DND-41 (cell line): ENCODE data around the gene HDGFL3.

Source experiments
- ATAC-seq: fragments of 200-7000 bp; cut with Tn5 transposase; 3 replicates; pipeline ENCODE4 v1.9.1; 2021; ENCODE audit warnings: low read depth; ENCODE audit not compliant: insufficient read depth
- DNase-seq: peaks from one replicate; pipeline ENCODE4 v3.0.0-alpha.2; 2020
- H2AFZ ChIP-seq: 2 replicates; pipeline ENCODE4 v1.6.0; 2012; ENCODE audit warnings: low read depth, low read length
- H3K27ac ChIP-seq: 2 replicates; pipeline ENCODE4 v1.5.1; 2012; ENCODE audit warnings: low read length, inconsistent platforms
- H3K27me3 ChIP-seq: fragments of 200-600 bp; sonication (generic); 2 replicates; pipeline ENCODE4 v1.6.0; 2012; ENCODE audit warnings: low read length, mild to moderate bottlenecking, inconsistent platforms; ENCODE audit not compliant: insufficient read depth, poor library complexity
- H3K36me3 ChIP-seq: 2 replicates; pipeline ENCODE4 v1.5.1; 2012; ENCODE audit warnings: low read length, inconsistent platforms; ENCODE audit not compliant: insufficient read depth
- H3K4me1 ChIP-seq: 2 replicates; pipeline ENCODE4 v1.5.1; 2012; ENCODE audit warnings: mild to moderate bottlenecking, low read length; ENCODE audit not compliant: insufficient read depth
- H3K4me2 ChIP-seq: 2 replicates; pipeline ENCODE4 v1.6.0; 2012; ENCODE audit warnings: mild to moderate bottlenecking, moderate library complexity, low read length, inconsistent platforms; ENCODE audit not compliant: insufficient read depth
- H3K4me3 ChIP-seq, 2 experiments: fragments of 200-600 bp in 1 of 2; shearing (Covaris generic) in 1 of 2; 2 replicates each; pipeline ENCODE4 v1.5.1; 2012 to 2016; ENCODE audit warnings: inconsistent platforms in 2 of 2, low read length in 2 of 2, mild to moderate bottlenecking in 2 of 2, low read depth in 1 of 2, moderate library complexity in 1 of 2
- H3K79me2 ChIP-seq: 2 replicates; pipeline ENCODE4 v1.6.0; 2012; ENCODE audit warnings: low read length, inconsistent platforms; ENCODE audit not compliant: insufficient read depth
- H3K9ac ChIP-seq: 2 replicates; pipeline ENCODE4 v1.6.0; 2012; ENCODE audit warnings: low read depth, mild to moderate bottlenecking, inconsistent platforms, low read length, moderate library complexity
- H3K9me3 ChIP-seq: 2 replicates; pipeline ENCODE4 v1.5.1; 2012; ENCODE audit warnings: low read length, moderate library complexity, mild to moderate bottlenecking, inconsistent platforms; ENCODE audit not compliant: insufficient read depth, severe bottlenecking
- H4K20me1 ChIP-seq: 2 replicates; pipeline ENCODE4 v1.6.0; 2012; ENCODE audit warnings: low read length; ENCODE audit not compliant: insufficient read depth
- EZH2 ChIP-seq: IDR thresholded peaks from 3 replicates; pipeline ENCODE4 v1.6.1; 2012; ENCODE audit warnings: borderline replicate concordance, low read depth, mild to moderate bottlenecking, moderate library complexity, low read length, inconsistent platforms; ENCODE audit not compliant: severe bottlenecking
- TF ChIP-seq, protein P1 (sequence below): IDR thresholded peaks from 2 replicates; pipeline ENCODE4 v1.5.1; 2012; ENCODE audit warnings: borderline replicate concordance, low read length, moderate library complexity, mild to moderate bottlenecking; ENCODE audit not compliant: poor library complexity, severe bottlenecking; ENCODE audit errors: extremely low read depth

The HDGFL3 gene

GRCh38 chr15:83207660-83208366, at the start of gene HDGFL3:
Gene HDGFL3, minus strand, starts transcription at chr15:83207823. Its CDS starts 409 bp downstream, at chr15:83207414.
- peak within 1 kb of the TSS; percentile 58 to 63 for H3K4me3 ChIP-seq
- ATAC-seq, result peak; percentile 78
- H3K4me2 ChIP-seq, result peak within 1 kb of the TSS; percentile 69
- peak within 1 kb of the TSS; percentile 65 for H3K27ac ChIP-seq
- no peaks in the 10 kb centered on the region for H4K20me1 ChIP-seq
- DNase-seq, result peak; percentile 65
- peak within 1 kb of the TSS; percentile 82 for H3K9ac ChIP-seq
- H3K36me3 ChIP-seq, result no peaks in the 10 kb centered on the region; the same call in 1 of the 2 replicates
- no peaks in the 10 kb centered on the region for H3K27me3 ChIP-seq
- peaks cover 40% of the 10 kb centered on the region for H3K79me2 ChIP-seq
- no peak for TF ChIP-seq EZH2
- TF ChIP-seq, protein P1, sequence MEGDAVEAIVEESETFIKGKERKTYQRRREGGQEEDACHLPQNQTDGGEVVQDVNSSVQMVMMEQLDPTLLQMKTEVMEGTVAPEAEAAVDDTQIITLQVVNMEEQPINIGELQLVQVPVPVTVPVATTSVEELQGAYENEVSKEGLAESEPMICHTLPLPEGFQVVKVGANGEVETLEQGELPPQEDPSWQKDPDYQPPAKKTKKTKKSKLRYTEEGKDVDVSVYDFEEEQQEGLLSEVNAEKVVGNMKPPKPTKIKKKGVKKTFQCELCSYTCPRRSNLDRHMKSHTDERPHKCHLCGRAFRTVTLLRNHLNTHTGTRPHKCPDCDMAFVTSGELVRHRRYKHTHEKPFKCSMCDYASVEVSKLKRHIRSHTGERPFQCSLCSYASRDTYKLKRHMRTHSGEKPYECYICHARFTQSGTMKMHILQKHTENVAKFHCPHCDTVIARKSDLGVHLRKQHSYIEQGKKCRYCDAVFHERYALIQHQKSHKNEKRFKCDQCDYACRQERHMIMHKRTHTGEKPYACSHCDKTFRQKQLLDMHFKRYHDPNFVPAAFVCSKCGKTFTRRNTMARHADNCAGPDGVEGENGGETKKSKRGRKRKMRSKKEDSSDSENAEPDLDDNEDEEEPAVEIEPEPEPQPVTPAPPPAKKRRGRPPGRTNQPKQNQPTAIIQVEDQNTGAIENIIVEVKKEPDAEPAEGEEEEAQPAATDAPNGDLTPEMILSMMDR, result peak; percentile 40
- H3K4me1 ChIP-seq, result peaks cover 27% of the 10 kb centered on the region
- H3K9me3 ChIP-seq, result no peaks in the 10 kb centered on the region
- H2AFZ ChIP-seq, result peak within 1 kb of the TSS; percentile 77

GRCh38 chr15:83250781-83251180, 43.2 kb upstream of the HDGFL3 start:
- Histone ChIP-seq H2AFZ (no peak overlapping the region), H3K27ac (no peak overlapping the region), H3K36me3 (no peaks in the 10 kb centered on the region), H3K4me1 (no peaks in the 10 kb centered on the region), H3K4me2 (no peak overlapping the region), H3K27me3 (peaks cover 2% of the 10 kb centered on the region), H4K20me1 (no peaks in the 10 kb centered on the region), H3K4me3 (no peak overlapping the region), H3K79me2 (no peaks in the 10 kb centered on the region), H3K9ac (no peak overlapping the region), H3K9me3 (no peaks in the 10 kb centered on the region)
- TF ChIP-seq, protein P1, result no peak
- no peak for TF ChIP-seq EZH2
- DNase-seq (no peak), ATAC-seq (no peak)

DNA sequence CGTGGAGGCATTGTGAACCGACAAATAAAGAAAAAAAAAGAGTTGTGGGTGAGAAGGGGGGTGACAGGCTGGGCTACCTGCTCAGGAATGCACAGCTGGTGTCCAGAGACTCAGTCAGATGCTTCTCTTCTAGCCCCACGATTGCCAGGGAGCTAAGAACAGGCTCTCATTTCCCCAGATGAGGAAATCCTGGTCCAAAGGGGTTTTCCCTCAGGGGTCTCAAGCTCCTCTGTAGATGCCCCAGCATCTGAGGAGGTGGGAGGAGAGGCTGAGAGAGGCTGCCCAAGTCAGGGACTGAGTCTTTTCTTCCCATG, 41.4 kb upstream of the HDGFL3 start:
- Histone ChIP-seq H2AFZ (no peak overlapping the region), H3K79me2 (no peaks in the 10 kb centered on the region), H3K4me3 (no peak overlapping the region), H3K4me2 (no peak overlapping the region), H3K4me1 (no peaks in the 10 kb centered on the region), H3K36me3 (no peaks in the 10 kb centered on the region), H3K9ac (no peak overlapping the region), H3K27ac (no peak overlapping the region), H3K9me3 (no peaks in the 10 kb centered on the region), H4K20me1 (no peaks in the 10 kb centered on the region), H3K27me3 (no peaks in the 10 kb centered on the region)
- no peak for TF ChIP-seq EZH2
- TF ChIP-seq, protein P1, result no peak
- DNase-seq (no peak), ATAC-seq (no peak)
